Measurements from ENCODE around the gene PDZK1. TPM values are rescaled to one million over a fixed set of nuclear protein-coding genes. Genes with fewer than 3 reads are reported as not detected.

Gene PDZK1
- total and polyA plus RNA-seq, 7 donors, result 0.51 to 9.7 (median 9.0) TPM; not detected in 4

- TF ChIP-seq CTCF (IDR thresholded peaks at IDR 0.05), result no peak
- no peak for TF ChIP-seq POLR2AphosphoS5 (IDR thresholded peaks at IDR 0.05)
- no peak for TF ChIP-seq POLR2A (IDR thresholded peaks at IDR 0.05)
- TF ChIP-seq EP300 (IDR thresholded peaks at IDR 0.05), result no peak
- H3K4me1 ChIP-seq, result no peaks in the 10 kb centered on the region
- no peaks in the 10 kb centered on the region for H3K36me3 ChIP-seq
- WGBS, 2 donors, result 85 to 88% methylated on average over 2 of the region's 2 CpGs
- no peak overlapping the region for H3K27ac ChIP-seq
- no peaks in the 10 kb centered on the region for H3K27me3 ChIP-seq
- no peaks in the 10 kb centered on the region for H3K9me3 ChIP-seq
- DNase-seq, result no peak
- H3K4me3 ChIP-seq, result no peak overlapping the region
- intact Hi-C loops (cut with DNase I), result no loop called here
Measured at GRCh38 chr1:145701306-145701862, 5.8 kb downstream of the PDZK1 start.

- Histone ChIP-seq H3K27me3 (no peaks in the 10 kb centered on the region), H3K9me3 (no peaks in the 10 kb centered on the region), H3K4me3 (no peak overlapping the region), H3K36me3 (no peaks in the 10 kb centered on the region), H3K4me1 (no peaks in the 10 kb centered on the region), H3K27ac (no peak overlapping the region)
- DNase-seq, result no peak
- WGBS, 2 donors, result 94 to 96% methylated on average over 3 of the region's 3 CpGs
- TF ChIP-seq POLR2A (IDR thresholded peaks at IDR 0.05) (no peak), POLR2AphosphoS5 (IDR thresholded peaks at IDR 0.05) (no peak), EP300 (IDR thresholded peaks at IDR 0.05) (no peak), CTCF (IDR thresholded peaks at IDR 0.05) (no peak)
- intact Hi-C loops (cut with DNase I), result no loop called here
Measured at GRCh38 chr1:145696630-145696960, 10.6 kb downstream of the PDZK1 start.

- H3K27ac ChIP-seq, result no peak overlapping the region
- no peaks in the 10 kb centered on the region for H3K9me3 ChIP-seq
- 87 to 91% methylated on average over 5 of the region's 5 CpGs for WGBS, 2 donors
- no peak for DNase-seq
- TF ChIP-seq EP300 (IDR thresholded peaks at IDR 0.05) (no peak), CTCF (IDR thresholded peaks at IDR 0.05) (no peak), POLR2AphosphoS5 (IDR thresholded peaks at IDR 0.05) (no peak), POLR2A (IDR thresholded peaks at IDR 0.05) (no peak)
- intact Hi-C loops (cut with DNase I), result no loop called here
- H3K36me3 ChIP-seq, result no peaks in the 10 kb centered on the region
- no peaks in the 10 kb centered on the region for H3K27me3 ChIP-seq
- peaks cover 0 to 4% (median 0%) of the 10 kb centered on the region in 4 donors for H3K4me1 ChIP-seq
- H3K4me3 ChIP-seq, result no peak overlapping the region
Measured at GRCh38 chr1:145695821-145696629, 11.1 kb downstream of the PDZK1 start.

- intact Hi-C loops (cut with DNase I), result no loop called here
- Histone ChIP-seq H3K4me1 (peaks cover 0 to 6% (median 0%) of the 10 kb centered on the region in 4 donors), H3K4me3 (no peak overlapping the region), H3K27me3 (no peaks in the 10 kb centered on the region), H3K9me3 (no peaks in the 10 kb centered on the region), H3K27ac (no peak overlapping the region), H3K36me3 (no peaks in the 10 kb centered on the region)
- no peak for DNase-seq
- 92 to 95% methylated on average over 11 of the region's 11 CpGs for WGBS, 2 donors
- TF ChIP-seq POLR2A (IDR thresholded peaks at IDR 0.05), result no peak
- TF ChIP-seq EP300 (IDR thresholded peaks at IDR 0.05), result no peak
- no peak for TF ChIP-seq CTCF (IDR thresholded peaks at IDR 0.05)
- TF ChIP-seq POLR2AphosphoS5 (IDR thresholded peaks at IDR 0.05), result no peak
Measured at GRCh38 chr1:145692785-145693443, 14.3 kb downstream of the PDZK1 start.
